NCI-H187 treated with DMSO at 0.1 percent for 48 hours (cell line): ENCODE measurements around the gene PRXL2B.
A peak's percentile ranks its signal among the peaks of the same experiment; 100 is the strongest.
"Not testable (repeated sequence)": the region's sequence is repeated elsewhere in the genome, so short reads cannot be mapped to it uniquely, and the experiment has no call there.

ENCODE experiments used
- DNase-seq: peaks from one replicate; lab custom pipeline; 2025; lab: John Stamatoyannopoulos, UW

Gene PRXL2B

DNA sequence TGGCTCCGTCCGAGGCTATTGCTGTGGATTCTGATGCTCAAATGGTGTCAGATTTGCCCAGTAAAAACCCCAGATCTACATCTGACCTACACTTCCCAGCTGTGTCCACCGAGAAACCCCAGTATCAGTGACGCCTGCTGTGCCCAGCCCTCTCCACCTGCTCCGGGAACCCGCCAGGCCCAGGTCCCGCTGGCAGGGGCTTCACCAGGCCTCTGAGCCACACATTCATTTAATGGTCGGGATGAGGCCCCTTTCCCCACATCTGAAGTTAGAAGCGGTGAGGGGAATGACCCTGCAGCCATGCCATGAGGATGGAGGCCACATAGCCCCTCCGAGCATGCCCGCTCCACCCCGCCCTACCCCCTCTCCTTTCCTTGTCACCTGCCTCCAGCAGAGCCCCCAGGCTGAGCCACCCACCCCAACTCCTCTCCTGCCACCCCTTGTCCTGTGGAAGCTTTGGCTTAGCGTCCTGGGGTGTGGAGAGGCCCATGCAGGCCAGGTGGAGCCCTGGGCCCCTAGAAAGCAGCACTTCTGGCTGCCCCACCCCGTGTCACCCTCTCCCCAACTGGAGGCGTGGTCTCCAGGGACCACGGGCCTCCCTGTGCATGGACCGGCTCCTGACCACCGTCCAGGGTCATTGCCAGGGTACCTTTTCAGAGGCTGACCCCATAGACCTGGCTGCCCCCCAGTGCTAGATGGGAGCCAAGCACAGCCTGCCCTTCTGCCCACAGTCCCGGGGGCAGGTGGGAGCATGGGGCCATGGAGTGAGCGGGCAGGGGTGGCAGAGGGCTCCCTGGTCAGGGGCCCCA, 22.4 kb upstream of the PRXL2B start:
- DNase-seq = no peak

DNA sequence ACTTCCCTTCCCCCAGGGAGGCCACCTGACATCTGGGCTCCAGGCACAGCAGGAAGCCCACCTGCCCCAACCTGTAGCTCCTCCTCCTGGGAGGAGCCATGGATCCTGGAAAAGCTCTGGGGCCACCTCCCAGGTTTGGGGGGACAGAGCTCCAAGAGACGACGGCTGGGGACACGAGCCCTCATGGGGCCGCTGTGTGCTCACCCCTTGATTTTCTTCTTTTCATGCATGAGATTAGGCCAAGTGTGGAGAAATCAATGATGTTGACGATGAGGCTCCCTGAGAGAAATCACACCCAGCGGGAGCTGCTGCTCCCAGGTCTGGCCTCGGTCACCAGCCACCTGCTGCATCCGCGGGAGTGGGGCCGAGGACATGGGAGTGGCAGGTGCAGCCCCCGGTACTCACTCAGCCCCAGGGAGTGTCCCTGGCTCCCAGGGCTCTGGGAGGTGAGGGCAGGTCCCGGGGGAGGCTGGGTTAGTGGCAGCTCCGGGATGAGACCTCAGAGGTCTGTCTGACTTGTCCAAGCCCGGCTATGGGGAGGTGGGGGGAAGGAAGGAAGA, 21.7 kb upstream of the PRXL2B start:
- DNase-seq = no peak

DNA sequence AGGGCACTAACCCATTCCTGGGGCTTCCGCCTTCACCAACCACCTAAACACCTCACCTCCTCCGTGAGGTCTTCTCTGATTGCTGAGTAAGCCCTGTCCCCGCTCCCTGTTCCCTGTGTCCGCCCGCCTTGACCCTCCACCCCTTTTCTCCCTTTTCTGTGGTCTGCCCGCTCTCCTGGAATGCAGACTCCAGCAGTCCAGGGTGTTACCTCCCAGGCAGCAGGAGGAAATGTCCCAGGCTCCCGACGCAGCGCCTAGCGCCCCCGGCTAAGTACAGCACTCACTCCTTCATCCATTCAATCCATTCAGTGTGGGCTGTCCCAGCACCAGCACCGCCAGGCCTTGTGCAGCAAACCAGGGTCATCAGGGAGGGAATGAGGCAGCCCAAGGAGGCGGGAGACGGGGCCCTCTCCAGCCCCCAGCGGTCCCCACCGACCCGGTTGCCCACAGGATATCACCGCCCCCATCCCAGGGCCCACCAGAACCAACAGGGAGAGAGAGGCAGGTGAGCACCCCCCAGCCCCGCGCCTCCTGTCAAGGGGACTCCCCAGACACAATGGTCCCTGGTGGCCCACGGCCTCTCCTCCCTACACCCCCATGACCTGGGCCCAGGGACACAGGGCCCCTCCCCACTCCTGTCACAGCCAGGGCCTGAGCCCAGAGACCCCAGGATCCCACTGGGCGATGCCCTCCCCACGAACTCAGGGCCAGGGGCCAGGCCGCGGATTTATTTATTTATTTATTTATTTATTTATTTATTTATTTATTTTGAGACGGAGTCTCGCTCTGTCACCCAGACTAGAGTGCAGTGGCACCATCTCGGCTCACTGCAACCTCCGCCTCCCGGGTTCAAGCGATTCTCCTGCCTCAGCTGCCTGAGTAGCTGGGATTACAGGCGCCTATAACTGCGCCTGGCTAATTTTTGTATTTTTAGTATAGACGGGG, 20.2 kb upstream of the PRXL2B start:
- no peak for DNase-seq

DNA sequence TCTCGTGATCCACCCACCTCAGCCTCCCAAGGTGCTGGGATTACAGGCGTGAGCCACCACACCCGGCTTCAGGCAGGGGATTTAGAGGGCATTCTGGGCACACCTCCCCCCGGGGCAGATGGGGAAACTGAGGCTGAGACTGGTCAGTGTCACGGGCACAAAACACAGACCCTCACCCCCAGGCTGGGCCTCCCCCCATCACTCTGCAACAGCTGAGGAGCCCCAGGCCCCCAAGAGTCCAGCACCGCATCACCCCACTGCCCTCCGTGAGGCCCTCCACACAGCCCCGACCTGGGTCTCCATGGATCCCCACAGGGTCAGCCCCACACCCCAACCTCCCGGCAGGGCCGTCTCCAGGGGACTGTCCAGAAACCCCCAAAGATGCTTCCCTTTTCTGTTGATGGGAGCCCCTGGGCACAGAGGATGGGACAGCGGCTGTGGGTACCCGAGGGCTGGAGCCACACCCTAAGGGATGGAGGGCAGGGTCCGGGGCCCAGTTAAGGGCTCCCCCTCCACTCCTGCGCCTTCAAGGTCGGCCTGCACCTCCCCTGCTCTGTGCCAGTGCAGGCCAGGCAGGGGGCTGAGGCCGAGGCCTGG, 19.4 kb upstream of the PRXL2B start:
- no peak for DNase-seq

DNA sequence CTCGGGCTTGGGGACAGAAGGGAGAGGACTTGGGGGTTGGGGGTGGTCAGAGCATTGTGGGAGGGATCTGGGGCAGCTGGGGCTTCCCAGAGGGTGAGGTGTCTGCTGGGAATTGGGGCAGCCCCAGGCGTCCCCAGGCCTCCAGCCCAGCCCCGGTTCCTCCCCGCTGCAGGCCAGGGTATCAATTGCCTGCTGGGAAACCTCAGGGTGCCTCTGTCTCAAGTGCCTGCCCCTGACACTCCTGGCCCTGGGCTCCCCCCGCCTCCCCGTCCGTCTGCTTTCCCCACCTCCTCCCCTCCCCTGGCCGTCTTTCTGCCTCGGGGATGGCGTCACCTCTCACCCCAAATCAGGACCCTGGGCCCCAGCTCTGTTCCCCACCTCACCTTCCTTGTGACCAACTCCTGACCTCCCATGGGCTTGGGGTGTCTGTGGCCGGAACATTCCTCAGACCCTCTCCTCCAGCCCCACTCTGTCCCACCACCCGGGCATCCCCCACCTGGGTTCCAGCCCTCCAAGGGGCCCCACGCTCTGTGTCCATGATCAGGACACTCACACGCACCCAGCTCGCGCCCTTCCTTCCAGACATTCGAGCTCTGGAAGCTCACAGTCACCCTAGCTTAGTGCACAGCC, 18.3 kb upstream of the PRXL2B start:
- DNase-seq = not testable (repeated sequence)

DNA sequence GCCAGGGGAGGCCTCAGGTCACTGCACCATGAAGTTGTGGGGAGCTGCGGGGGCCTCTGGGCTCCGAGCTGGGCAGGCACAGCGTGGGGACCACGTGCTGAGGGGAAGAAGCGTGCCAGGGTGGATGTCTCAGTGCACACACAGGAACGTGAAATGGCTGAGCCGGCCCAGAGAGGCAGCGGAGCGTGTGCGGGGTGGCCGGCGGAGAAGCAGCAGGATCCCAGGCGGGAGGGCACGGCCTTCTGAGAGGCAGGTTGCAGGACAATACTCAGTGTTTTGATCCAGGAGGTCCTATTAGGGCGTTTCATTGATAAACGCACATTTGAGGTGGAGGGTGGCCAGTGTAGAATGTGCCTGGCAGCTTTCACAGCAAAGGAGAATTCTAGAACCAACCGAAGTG, 17.5 kb upstream of the PRXL2B start:
- no peak for DNase-seq

DNA sequence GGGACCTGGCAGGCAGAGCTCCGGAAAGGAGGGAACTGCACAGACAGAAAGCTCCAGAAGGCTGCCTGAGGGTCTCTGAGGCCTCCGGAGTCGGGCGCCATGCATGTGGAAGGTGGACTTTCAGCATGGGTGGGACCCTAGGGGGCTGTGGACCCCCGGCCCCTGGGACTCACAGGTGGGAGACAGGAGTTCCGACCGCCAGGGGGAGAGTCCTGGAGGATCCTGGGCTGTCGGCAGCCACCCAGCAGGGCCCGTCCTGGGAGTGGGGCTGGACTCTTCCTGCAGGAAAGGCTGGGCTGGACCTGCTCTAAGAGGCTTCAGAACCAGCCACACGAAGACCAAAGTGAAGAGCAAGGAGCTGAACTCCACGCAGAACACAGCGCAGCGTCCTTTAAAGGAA, 16.9 kb upstream of the PRXL2B start:
- not testable (repeated sequence) for DNase-seq

DNA sequence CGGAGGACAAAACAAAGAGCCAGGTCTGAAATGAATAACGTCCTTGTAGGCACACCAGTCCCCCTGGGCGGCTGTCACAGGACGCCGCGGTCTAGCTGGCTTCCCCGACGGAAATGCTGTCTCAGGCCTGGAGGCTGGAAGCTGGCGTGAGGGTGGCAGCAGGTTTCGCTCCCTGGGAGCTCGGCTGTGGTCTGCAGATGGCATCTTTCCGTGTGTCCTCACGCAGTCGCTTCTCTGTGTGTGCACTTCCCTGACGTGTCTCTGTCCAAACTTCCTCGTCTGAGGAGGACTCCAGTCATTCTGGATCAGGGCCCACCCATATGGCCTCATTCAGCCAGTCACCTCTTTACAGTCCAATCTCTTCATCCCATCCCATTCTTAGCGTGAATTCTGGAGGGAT, 16.2 kb upstream of the PRXL2B start:
- no peak for DNase-seq

DNA sequence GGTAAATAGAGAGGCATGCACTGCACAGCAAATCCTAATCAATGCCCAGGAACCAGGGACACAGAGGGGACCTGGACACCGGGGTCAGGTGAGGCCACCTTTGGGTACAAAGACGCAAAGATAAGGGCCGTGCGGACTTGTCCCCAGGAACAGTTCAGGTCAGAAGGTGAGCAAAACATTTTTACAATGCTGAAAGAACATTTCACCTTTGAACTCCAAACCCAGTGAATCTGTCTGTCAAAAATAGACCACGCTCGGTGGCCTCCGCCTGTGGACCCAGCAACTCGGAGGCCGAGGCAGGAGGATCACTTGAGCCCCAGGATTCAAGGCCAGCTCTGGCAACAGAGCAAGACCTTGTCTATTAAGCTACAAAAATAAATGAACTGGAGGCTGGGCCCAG, 15.2 kb upstream of the PRXL2B start:
- no peak for DNase-seq

DNA sequence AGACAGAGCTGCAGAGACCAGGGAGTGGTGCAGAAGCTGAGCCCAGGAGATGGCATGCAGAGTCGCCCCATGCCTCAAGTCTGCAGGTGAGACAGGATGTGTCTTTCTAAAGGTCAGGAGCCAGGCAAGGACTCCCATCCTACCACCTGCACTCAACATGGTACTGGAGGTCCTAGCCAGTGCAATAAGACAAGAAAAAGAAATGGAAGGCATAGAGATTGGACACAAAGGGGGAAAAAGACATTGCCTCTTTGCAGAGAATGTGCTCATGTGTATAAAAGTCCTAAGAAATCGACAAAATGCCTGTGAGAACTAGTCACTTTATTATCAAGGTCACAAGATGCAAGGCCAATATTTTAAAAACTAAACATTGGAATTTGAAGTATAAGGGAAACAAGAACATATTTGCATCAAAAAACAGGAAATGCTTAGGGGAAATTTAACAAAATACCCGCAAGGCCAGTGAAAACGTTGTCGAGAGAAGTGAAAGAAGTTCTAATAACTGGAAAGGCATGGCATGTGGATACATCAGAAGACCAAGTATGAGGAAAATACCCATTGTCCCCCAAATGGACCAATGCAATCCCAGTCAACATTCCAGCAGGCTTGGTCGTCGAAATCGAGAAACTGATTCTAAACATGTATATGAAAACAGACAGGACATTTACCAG, 13.2 kb upstream of the PRXL2B start:
- no peak for DNase-seq

DNA sequence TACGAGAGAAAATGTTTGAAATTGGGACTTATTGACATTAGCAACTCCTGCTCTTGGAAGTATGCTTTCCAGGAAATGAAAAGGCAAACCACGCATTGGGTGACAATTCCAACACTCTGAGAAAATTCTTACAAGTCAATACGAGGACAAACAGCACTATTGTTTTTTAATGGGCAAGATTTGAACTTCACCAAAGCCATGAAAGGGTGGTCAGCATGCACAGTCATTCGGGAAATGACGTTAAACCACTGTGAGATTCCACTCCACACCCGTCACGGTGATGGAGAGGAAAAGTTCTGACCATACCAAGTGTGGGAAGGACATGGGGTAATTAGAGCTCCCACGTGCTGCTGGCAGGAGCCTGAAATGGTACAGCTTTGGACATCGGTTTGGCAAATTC, 12.2 kb upstream of the PRXL2B start:
- no peak for DNase-seq

DNA sequence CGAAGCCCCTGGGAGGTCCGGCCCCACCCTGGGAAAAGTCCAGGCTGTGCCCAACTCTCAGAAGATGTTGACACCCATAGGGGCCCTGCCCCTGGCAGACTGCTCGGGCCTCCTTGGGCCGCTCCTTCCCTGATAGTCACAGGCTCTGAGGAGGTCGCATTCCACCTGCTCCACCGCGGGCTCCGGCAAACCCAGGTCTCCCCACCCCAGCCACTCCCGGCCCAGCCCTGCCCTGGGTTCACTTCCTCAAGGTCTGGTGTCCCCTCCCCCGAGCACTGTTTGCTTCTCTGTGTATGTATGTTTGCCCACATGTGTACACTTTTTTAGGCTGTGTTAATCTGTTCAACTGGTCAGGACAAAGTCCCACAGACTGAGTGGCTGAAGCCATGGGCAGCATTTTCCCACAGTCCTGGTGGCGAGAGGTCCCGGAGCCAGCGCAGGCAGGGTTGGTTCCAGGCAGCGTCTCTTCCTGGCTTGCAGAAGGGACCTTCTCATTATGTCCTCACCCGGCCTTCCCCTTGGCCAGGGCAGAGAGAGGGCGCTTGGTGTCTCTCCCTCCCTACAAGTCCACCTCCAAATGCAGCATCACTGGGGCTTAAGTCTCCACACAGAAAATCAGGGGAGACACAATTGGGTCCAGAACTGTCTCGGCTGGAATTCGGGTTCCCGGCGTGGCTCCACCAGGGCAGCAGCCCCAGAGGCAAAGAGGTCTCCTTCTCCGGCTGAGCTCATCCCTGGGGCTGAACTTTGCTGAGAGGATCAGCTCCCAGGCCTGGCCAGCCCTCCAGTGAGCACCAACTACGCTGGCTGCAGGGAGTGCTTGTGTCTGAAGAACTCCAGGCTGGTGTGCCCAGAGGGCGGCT, 10.5 kb upstream of the PRXL2B start:
- DNase-seq = no peak

DNA sequence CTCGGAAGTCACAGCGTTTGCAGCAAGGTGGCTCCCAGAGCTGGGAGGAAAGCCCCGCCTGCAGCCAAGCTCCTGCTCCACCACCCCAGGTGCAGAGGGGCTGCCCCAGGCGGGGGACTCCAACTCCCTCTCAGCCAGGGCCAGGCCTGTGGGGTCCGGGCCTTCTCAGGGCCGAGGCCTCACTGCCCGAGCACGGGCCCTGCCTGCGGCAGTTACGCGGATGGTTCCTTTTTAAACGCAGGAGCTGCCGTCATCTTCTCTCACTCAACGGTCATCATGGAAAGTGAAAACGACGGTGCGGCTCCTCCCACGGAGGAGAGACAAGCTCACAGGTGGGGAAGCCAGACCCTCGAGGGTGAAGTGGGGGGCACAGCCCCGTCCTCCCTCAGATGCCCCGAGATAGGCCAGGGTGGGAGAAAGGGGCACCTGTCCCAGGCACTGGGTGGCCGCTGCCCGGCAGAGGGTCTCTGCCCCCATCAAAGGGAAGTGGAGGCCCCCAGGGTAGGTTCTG, 9.0 kb upstream of the PRXL2B start:
- not testable (repeated sequence) for DNase-seq

DNA sequence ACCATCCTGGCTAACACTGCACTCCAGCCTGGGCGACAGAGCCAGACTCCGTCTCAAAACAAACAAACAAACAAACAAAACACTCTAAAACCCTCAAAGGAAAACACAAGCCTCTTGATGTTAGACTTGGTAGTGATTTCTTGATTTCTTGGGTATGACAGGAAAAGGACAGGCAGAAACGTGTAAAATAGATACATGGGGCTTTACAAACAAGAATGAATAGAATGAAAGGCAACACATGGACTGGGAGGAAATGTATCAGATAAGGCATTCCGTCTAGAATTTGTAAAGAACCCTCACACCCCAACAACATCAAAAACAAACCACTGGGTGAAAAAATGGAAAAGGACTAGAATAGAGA, 7.8 kb upstream of the PRXL2B start:
- DNase-seq = no peak

DNA sequence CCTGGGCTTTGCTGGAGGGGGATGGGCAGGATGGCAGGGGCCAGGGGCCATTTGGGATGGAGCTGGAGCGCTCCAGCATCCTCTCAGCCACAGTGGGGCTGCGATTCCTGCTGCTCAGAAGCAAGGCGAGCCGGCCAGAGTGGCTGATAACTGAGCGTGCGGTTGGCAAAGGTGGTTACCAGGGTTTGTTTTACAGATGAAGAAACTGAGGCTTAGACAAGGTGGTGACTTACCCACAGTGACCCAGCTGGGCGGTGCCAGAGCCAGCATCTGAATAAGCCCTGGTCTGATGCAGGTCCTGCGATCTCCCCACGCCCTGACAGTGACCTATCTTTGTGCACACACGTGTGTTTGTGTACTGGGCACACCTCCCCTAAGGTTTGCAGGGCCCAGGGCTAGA, 5.9 kb upstream of the PRXL2B start:
- DNase-seq = no peak

DNA sequence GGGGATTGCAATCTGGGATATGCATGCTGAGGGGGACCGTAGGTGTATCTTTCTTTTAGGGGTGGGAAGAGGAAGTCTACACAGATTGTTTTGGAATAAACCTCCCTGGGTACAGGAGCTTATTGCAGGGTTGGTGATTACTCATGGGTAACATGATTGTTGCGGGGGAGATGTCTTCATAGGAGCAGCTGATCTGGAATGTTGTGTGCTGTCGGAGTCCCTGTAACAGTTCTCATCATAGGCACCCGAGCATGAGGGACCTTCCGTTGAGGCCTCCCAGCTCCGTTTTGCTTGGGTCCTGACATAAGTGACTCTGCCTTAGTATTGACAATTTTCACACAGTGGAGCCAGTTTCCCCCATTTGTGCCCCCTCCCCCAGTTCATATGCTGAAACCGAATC, 4.2 kb upstream of the PRXL2B start:
- no peak for DNase-seq

DNA sequence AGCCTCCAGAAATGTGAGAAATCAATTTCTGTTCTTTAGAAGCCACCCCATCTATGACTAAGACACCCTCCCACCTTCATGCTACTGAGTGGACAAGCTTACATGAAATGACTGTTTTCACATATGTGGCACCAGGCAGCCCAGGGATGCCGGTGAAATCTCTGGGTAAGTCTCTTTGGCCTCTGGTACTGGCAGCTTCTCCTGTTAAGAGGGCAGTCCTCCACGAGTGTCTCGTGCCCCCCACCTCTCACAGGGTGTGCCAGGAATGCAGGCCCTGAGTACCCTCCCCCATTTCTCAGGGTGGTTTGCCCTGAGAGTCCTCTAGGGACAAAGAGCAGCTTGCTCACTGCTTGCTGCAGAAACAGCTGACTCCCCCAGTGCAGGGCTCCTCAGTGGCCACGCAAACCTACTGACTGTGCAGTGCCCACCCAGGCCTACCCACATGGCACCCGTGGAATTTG, 3.2 kb upstream of the PRXL2B start:
- DNase-seq = no peak

DNA sequence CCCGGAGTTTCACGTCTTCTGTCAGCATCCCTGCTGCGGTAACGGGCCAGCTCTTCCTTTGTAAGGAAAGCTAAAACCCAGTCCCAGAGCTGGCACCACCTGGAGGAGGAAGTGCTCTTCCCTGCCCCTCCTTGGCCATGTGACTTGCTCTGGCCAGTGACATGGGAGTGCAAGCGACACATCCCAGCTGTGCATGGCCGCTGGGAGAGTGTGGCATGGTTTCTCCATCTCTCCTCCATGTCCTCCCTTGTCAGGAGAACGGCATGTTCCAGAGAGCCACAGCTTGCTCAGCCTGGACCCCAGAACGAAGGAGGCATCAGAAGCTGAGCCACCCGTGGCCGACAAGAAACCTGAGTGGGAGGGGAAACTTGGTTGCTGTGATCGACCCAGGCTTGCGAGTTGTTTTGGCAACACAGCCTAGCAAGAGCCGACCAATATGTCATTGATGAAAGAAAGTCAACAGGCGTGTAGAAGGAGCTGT, 2.7 kb upstream of the PRXL2B start:
- DNase-seq = peak; percentile 19

DNA sequence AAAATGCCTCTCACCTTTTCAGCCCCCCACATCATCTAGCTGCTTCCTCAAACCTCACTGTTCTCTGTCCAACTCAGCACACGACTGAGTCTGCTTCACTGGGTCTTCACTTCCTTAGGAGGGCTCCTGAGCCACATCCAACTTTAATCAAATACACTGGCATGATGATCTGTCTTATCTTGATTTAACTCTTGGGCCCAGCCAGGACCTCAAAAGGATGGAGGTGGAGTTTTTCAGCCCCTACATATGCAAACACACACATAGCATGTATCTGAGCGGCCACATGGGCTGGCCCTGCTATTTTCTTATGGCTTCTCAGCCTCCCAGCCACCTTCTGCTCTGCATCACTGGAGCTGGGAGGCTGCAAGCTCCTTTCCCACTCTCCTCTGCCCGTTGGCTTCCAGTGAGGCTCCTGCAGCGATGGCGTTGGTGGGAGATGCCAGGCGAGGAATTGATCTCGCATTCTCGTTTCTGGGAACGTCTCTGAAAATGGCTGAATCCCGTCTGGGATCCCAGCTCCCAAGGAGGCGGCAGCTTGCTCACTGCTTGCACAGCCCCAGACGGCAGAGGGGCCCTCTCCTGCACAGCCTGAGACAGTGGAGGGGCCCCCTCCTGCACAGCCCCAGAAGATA, 1.8 kb upstream of the PRXL2B start:
- DNase-seq = no peak
